GM12872 (cell line): ENCODE measurements around the gene CCDC200.
A peak's percentile ranks its signal among the peaks of the same experiment; 100 is the strongest.

Experiments used
- TF ChIP-seq, protein P1 (sequence below): IDR thresholded peaks from 3 replicates; pipeline ENCODE4 v1.5.1; 2011; ENCODE audit warnings: low read depth, mild to moderate bottlenecking, low read length, moderate library complexity; ENCODE audit not compliant: insufficient read depth

The CCDC200 gene

DNA sequence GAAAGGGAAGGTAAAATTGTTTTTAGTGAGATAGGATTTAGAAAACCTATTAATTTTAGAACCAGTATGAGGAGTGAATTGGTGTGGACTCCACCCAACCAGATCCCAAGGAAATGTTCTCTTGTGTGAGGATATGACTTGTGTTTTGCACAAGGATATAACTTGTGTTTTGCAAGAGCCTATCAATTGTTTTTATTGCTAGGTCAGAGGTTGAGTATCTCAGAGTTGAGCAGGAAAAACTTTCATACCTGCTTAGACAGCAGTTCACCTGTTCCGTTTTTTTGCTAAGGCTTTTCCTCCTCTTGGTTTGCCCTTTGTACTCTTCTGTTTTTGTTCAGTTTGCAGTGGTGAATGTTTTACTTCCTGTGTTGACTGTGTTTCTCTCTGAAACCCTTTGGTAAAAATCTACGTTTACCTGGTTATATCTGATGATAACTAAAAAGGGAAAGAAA lies 52.3 kb downstream of the CCDC200 start:
- TF ChIP-seq, protein P1, sequence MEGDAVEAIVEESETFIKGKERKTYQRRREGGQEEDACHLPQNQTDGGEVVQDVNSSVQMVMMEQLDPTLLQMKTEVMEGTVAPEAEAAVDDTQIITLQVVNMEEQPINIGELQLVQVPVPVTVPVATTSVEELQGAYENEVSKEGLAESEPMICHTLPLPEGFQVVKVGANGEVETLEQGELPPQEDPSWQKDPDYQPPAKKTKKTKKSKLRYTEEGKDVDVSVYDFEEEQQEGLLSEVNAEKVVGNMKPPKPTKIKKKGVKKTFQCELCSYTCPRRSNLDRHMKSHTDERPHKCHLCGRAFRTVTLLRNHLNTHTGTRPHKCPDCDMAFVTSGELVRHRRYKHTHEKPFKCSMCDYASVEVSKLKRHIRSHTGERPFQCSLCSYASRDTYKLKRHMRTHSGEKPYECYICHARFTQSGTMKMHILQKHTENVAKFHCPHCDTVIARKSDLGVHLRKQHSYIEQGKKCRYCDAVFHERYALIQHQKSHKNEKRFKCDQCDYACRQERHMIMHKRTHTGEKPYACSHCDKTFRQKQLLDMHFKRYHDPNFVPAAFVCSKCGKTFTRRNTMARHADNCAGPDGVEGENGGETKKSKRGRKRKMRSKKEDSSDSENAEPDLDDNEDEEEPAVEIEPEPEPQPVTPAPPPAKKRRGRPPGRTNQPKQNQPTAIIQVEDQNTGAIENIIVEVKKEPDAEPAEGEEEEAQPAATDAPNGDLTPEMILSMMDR: no peak

DNA sequence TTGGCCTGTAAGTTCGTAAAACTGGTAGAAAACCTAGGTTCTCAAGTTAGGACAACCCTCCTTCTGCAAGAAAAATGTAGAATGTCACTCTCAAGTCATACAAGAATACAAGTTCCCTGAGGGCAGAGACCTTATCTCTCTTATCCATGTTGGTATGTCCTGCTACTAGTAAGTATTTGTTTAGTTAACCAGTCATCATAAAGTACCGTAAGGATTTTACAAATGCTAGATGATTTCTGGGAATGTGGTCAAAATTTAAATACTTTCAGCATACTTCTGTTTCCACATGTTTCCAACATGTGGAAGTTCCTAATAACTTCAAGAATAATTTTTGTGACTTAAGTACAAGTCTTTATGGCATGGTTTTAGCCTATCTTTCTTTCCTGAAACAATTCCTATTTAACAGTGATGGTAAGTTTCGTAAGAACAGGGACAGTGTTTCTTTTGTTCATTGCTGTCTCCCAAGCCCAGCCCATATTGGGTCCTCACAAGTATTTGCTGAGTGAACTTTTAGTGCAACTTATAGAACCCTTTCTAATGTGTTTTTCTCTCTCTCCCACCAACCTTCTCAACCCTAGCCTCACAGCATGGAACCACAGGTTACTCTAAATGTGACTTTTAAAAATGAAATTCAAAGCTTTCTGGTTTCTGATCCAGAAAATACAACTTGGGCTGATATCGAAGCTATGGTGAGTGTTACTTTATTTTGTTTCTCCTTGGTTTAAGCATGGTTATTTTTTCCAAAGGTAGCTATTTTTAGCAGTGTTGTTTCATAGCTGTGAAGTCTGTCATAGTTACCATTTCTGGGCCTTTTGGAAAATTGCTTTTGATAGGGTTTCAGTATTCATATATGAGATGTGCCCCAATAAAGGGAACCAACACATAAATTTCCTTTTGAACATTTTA lies 53.0 kb downstream of the CCDC200 start:
- TF ChIP-seq, protein P1: no peak

DNA sequence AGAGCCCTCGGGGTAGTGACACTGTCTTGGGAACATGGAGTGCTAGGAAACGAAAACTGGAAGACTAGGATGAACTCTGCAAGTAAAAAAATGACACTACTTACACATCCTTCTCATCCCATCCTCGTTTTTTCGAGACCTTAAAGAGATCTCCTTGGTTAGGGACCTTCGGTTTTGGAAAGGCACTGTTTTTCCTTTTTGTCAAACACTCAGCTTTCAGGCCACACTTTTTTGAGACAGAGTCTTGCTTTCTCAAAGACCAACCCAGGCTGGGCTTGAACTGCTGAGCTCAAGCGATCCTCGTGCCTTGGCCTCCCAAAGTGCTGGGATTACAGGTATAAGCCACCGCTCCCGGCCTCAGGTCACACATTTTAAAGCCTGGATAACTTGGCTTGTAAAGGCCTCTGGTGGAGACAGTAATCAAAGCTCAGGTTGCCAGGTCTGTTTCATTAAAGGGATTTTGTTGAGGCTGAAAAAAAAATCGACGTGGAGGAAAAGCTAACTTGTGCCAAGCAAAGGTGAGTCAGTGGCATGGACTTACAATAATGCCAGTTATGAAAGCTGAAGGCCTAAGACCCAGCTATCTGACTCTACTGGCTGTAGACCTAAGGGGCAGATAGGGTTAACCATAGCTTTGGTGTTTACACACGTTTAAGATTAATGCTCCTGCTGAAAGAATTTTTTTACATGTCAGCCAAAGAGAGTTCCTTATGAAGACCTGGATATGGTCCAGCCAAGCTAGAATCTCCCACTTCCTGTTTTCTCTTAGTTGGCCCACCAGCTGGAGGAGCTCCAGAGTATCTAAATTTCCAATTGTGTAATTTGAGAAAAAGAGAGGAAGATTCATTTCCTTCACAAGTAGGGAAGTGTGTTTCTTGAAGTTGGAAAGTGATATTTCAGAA lies 56.6 kb downstream of the CCDC200 start:
- TF ChIP-seq, protein P1: peak; percentile 24; the same call in 1 of the 3 replicates
